ENCODE data around the gene ZNF366.

The ZNF366 gene

GRCh38 chr5:72541501-72542225 lies 34.5 kb upstream of the ZNF366 start:
- TF ChIP-seq, protein P1, sequence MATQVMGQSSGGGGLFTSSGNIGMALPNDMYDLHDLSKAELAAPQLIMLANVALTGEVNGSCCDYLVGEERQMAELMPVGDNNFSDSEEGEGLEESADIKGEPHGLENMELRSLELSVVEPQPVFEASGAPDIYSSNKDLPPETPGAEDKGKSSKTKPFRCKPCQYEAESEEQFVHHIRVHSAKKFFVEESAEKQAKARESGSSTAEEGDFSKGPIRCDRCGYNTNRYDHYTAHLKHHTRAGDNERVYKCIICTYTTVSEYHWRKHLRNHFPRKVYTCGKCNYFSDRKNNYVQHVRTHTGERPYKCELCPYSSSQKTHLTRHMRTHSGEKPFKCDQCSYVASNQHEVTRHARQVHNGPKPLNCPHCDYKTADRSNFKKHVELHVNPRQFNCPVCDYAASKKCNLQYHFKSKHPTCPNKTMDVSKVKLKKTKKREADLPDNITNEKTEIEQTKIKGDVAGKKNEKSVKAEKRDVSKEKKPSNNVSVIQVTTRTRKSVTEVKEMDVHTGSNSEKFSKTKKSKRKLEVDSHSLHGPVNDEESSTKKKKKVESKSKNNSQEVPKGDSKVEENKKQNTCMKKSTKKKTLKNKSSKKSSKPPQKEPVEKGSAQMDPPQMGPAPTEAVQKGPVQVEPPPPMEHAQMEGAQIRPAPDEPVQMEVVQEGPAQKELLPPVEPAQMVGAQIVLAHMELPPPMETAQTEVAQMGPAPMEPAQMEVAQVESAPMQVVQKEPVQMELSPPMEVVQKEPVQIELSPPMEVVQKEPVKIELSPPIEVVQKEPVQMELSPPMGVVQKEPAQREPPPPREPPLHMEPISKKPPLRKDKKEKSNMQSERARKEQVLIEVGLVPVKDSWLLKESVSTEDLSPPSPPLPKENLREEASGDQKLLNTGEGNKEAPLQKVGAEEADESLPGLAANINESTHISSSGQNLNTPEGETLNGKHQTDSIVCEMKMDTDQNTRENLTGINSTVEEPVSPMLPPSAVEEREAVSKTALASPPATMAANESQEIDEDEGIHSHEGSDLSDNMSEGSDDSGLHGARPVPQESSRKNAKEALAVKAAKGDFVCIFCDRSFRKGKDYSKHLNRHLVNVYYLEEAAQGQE (IDR thresholded peaks at IDR 0.05; ENCODE audit: insufficient replicate concordance, low read depth): no peak
- TF ChIP-seq GABPA (IDR thresholded peaks at IDR 0.05; ENCODE audit: low read depth) (no peak), SPI1 (IDR thresholded peaks at IDR 0.05; ENCODE audit: borderline replicate concordance, low read depth) (no peak), CTCF (IDR thresholded peaks at IDR 0.05; ENCODE audit: insufficient read depth, low read length) (no peak), POLR2AphosphoS5 (IDR thresholded peaks at IDR 0.05; ENCODE audit: low read depth) (no peak)
- Histone ChIP-seq H3K27me3 (ENCODE audit: insufficient read depth, poor library complexity, severe bottlenecking) (no peaks in the 10 kb centered on the region), H3K27ac (replicated peaks) (no peak overlapping the region), H3K4me3 (replicated peaks; ENCODE audit: insufficient read depth, low read length) (no peak overlapping the region)
- no peak for DNase-seq (ENCODE audit: low read depth in 1 of 2, low spot score in 1 of 2)

GRCh38 chr5:72540759-72541438 lies 33.7 kb upstream of the ZNF366 start:
- no peak for DNase-seq (ENCODE audit: low read depth in 1 of 2, low spot score in 1 of 2)
- TF ChIP-seq POLR2AphosphoS5 (IDR thresholded peaks at IDR 0.05; ENCODE audit: low read depth) (no peak), CTCF (IDR thresholded peaks at IDR 0.05; ENCODE audit: insufficient read depth, low read length) (no peak), SPI1 (IDR thresholded peaks at IDR 0.05; ENCODE audit: borderline replicate concordance, low read depth) (no peak)
- TF ChIP-seq, protein P1 (IDR thresholded peaks at IDR 0.05; ENCODE audit: insufficient replicate concordance, low read depth): no peak
- H3K27me3 ChIP-seq (ENCODE audit: insufficient read depth, poor library complexity, severe bottlenecking): no peaks in the 10 kb centered on the region
- H3K4me3 ChIP-seq (replicated peaks; ENCODE audit: insufficient read depth, low read length): no peak overlapping the region
- no peak overlapping the region for H3K27ac ChIP-seq (replicated peaks)

GRCh38 chr5:72539726-72540125 lies 32.5 kb upstream of the ZNF366 start:
- TF ChIP-seq CTCF (IDR thresholded peaks at IDR 0.05; ENCODE audit: insufficient read depth, low read length): no peak
- no peak for TF ChIP-seq POLR2AphosphoS5 (IDR thresholded peaks at IDR 0.05; ENCODE audit: low read depth)

More at GRCh38 chr5:72539726-72540125, 32.5 kb upstream of the ZNF366 start:
- H3K27me3 ChIP-seq (ENCODE audit: insufficient read depth, poor library complexity, severe bottlenecking): no peaks in the 10 kb centered on the region
- no peak overlapping the region for H3K27ac ChIP-seq (replicated peaks)
- DNase-seq (ENCODE audit: low read depth in 1 of 2, low spot score in 1 of 2): no peak
- H3K4me3 ChIP-seq (replicated peaks; ENCODE audit: insufficient read depth, low read length): no peak overlapping the region
